Stimulated activated CD4-positive, alpha-beta T cell treated with anti-CD3 and anti-CD28 coated beads, Interleukin-15, amount 100 ng/mL, for 48 hours (primary cell): ENCODE results near the gene EFNA2.
"Not testable (repeated sequence)": the region's sequence is repeated elsewhere in the genome, so short reads cannot be mapped to it uniquely, and the experiment has no call there.

Experiments
- DNase-seq, 2 donors: peaks; one replicate each; pipeline ENCODE4 v3.0.0-alpha.2; 2020; ENCODE audit warnings: low read depth in 2 of 2

The EFNA2 gene

GRCh38 chr19:1285737-1286360, at the start of gene EFNA2:
TSS of gene EFNA2 (plus strand) at chr19:1285873. CDS start at chr19:1286169, 296 bp downstream.
- DNase-seq = no peak

GRCh38 chr19:1236576-1236975, 49.1 kb upstream of the EFNA2 start:
- DNase-seq = no peak

- no peak for DNase-seq
Measured at GRCh38 chr19:1237027-1237659, 48.5 kb upstream of the EFNA2 start.

GRCh38 chr19:1237754-1238368, 47.8 kb upstream of the EFNA2 start, which contains the start of gene CBARP:
TSS of gene CBARP (minus strand) at chr19:1238005. CDS start at chr19:1236100, 1,905 bp downstream.
- DNase-seq = no peak

GRCh38 chr19:1238369-1239303, 47.0 kb upstream of the EFNA2 start:
- DNase-seq = no peak

- DNase-seq = no peak
Measured at GRCh38 chr19:1239420-1239795, 46.3 kb upstream of the EFNA2 start.

- peak; percentile 84 to 96 for DNase-seq
Measured at GRCh38 chr19:1239796-1240737, 45.6 kb upstream of the EFNA2 start.

- DNase-seq = no peak
Measured at GRCh38 chr19:1240925-1241324, 44.7 kb upstream of the EFNA2 start.

- DNase-seq = peak; percentile 86 to 96
Measured at GRCh38 chr19:1241417-1242095, 44.1 kb upstream of the EFNA2 start, which contains the start of gene ATP5F1D. TSS of gene ATP5F1D (plus strand) at chr19:1241751. CDS start at chr19:1241851, 100 bp downstream.

GRCh38 chr19:1243768-1244692, 41.6 kb upstream of the EFNA2 start:
- peak in 1 of 2 donors; percentile 87 for DNase-seq

GRCh38 chr19:1244693-1245451, 40.8 kb upstream of the EFNA2 start:
- DNase-seq = no peak

- DNase-seq = no peak
Measured at GRCh38 chr19:1245494-1246264, 40.0 kb upstream of the EFNA2 start.

- DNase-seq = not testable (repeated sequence)
Measured at GRCh38 chr19:1246265-1247087, 39.2 kb upstream of the EFNA2 start.

- DNase-seq = no peak
Measured at GRCh38 chr19:1247748-1248138, 37.9 kb upstream of the EFNA2 start.

GRCh38 chr19:1248139-1248785, 37.4 kb upstream of the EFNA2 start, which contains the start of gene MIDN:
TSS of gene MIDN (plus strand) at chr19:1248583. CDS start at chr19:1250297, 1,714 bp downstream.
- DNase-seq = no peak

GRCh38 chr19:1248786-1249297, 36.8 kb upstream of the EFNA2 start:
- peak in 1 of 2 donors; percentile 76 for DNase-seq
